GM23338 (cell line): ENCODE results near the gene CAPN10. TPM values are rescaled to one million over a fixed set of nuclear protein-coding genes. Genes with fewer than 3 reads are reported as not detected.

ENCODE experiments used
- ATAC-seq: fragments of 200-7000 bp; cut with Tn5 transposase; 3 replicates; pipeline ENCODE4 v1.9.1; 2020
- DNase-seq: peaks from one replicate; pipeline ENCODE4 v3.0.0-alpha.2; 2015; ENCODE audit warnings: low spot score
- H2AFZ ChIP-seq: fragments of 200-600 bp; sonication (generic); 2 replicates; pipeline ENCODE4 v1.8.0; 2016; ENCODE audit warnings: antibody characterized with exemption, mild to moderate bottlenecking, moderate library complexity
- H3F3A ChIP-seq: fragments of 200-600 bp; sonication (generic); replicated peaks from 2 replicates; pipeline ENCODE4 v1.8.0; 2017; ENCODE audit warnings: antibody characterized with exemption, mixed run types, low read depth
- H3K27ac ChIP-seq: fragments of 200-600 bp; sonication (generic); 2 replicates; pipeline ENCODE4 v1.6.1; 2016; ENCODE audit warnings: low read depth
- H3K27me3 ChIP-seq: fragments of 200-600 bp; sonication (generic); 2 replicates; pipeline ENCODE4 v1.8.0; 2016; ENCODE audit warnings: mild to moderate bottlenecking, mixed run types, moderate library complexity; ENCODE audit not compliant: insufficient read depth
- H3K36me3 ChIP-seq: fragments of 200-600 bp; sonication (generic); 2 replicates; pipeline ENCODE4 v1.8.0; 2016; ENCODE audit warnings: mild to moderate bottlenecking; ENCODE audit not compliant: insufficient read depth
- H3K4me1 ChIP-seq: fragments of 200-600 bp; sonication (generic); 2 replicates; pipeline ENCODE4 v1.8.0; 2016; ENCODE audit warnings: mild to moderate bottlenecking, moderate library complexity; ENCODE audit not compliant: insufficient read depth
- H3K4me2 ChIP-seq: fragments of 200-600 bp; sonication (generic); 2 replicates; pipeline ENCODE4 v1.7.1; 2017; ENCODE audit warnings: mixed run types
- H3K4me3 ChIP-seq: fragments of 200-600 bp; sonication (generic); 2 replicates; pipeline ENCODE4 v1.6.1; 2016; ENCODE audit warnings: mixed run types
- H3K79me2 ChIP-seq: fragments of 200-600 bp; sonication (generic); replicated peaks from 2 replicates; pipeline ENCODE4 v1.8.0; 2017; ENCODE audit warnings: mild to moderate bottlenecking; ENCODE audit not compliant: insufficient read depth
- H3K9me2 ChIP-seq: fragments of 200-600 bp; sonication (generic); 2 replicates; pipeline ENCODE4 v1.8.0; 2017; ENCODE audit not compliant: insufficient read depth
- H4K20me1 ChIP-seq: fragments of 200-600 bp; sonication (generic); replicated peaks from 2 replicates; pipeline ENCODE4 v1.8.0; 2017; ENCODE audit warnings: mild to moderate bottlenecking; ENCODE audit not compliant: insufficient read depth
- H3K27ac Mint-ChIP-seq: 2 replicates; pipeline ENCODE4 v1.8.0; 2020; ENCODE audit warnings: inconsistent platforms, mild to moderate bottlenecking, moderate library complexity, mixed read lengths
- H3K27me3 Mint-ChIP-seq: 3 replicates; pipeline ENCODE4 v1.8.0; 2022; ENCODE audit warnings: low read depth, mild to moderate bottlenecking, moderate library complexity, mixed read lengths, inconsistent platforms; ENCODE audit not compliant: insufficient read depth, poor library complexity
- H3K36me3 Mint-ChIP-seq: 3 replicates; pipeline ENCODE4 v1.8.0; 2021; ENCODE audit warnings: low read depth, mild to moderate bottlenecking, inconsistent platforms, moderate library complexity, mixed read lengths
- H3K4me1 Mint-ChIP-seq: 3 replicates; pipeline ENCODE4 v1.8.0; 2020; ENCODE audit warnings: mild to moderate bottlenecking, inconsistent platforms, mixed read lengths
- H3K4me3 Mint-ChIP-seq: 3 replicates; pipeline ENCODE4 v1.8.0; 2021; ENCODE audit warnings: moderate library complexity, mild to moderate bottlenecking, inconsistent platforms, mixed read lengths
- H3K9me3 Mint-ChIP-seq: 3 replicates; pipeline ENCODE4 v1.8.0; 2020; ENCODE audit warnings: moderate library complexity, mild to moderate bottlenecking, inconsistent platforms, mixed read lengths
- CREB1 ChIP-seq: fragments of 250-450 bp; sonication (Bioruptor Pico); IDR thresholded peaks from 2 replicates; pipeline ENCODE4 v1.5.0; 2020; ENCODE audit warnings: low read depth, mild to moderate bottlenecking, moderate library complexity
- CTCF ChIP-seq, 2 experiments: fragments of 200-600 bp in 1 of 2; sonication (generic) in 1 of 2; conservative IDR thresholded peaks; 2 replicates each; pipeline versions ENCODE4 v1.5.1 to v1.6.1; 2016 to 2017; ENCODE audit warnings: antibody characterized with exemption in 2 of 2, low read depth in 2 of 2, mild to moderate bottlenecking in 2 of 2, moderate library complexity in 1 of 2
- EZH2 ChIP-seq: fragments of 200-600 bp; sonication (generic); IDR thresholded peaks from one replicate; pipeline ENCODE4 v1.8.0; 2017; ENCODE audit warnings: antibody characterized with exemption, mild to moderate bottlenecking, low read depth; ENCODE audit not compliant: unreplicated experiment
- EZH2phosphoT487 ChIP-seq: fragments of 200-600 bp; sonication (generic); IDR thresholded peaks from one replicate; pipeline ENCODE4 v1.8.1; 2018; ENCODE audit warnings: antibody characterized with exemption; ENCODE audit not compliant: unreplicated experiment
- STAT1 ChIP-seq: IDR thresholded peaks from one replicate; pipeline ENCODE4 v1.6.1; 2016; ENCODE audit warnings: antibody characterized with exemption; ENCODE audit not compliant: unreplicated experiment
- ZNF462 ChIP-seq: fragments of 250-450 bp; sonication (Bioruptor Pico); IDR thresholded peaks from 2 replicates; pipeline ENCODE4 v1.5.0; 2020; ENCODE audit warnings: mild to moderate bottlenecking, moderate library complexity
- polyA plus RNA-seq: library from polyadenylated mRNA; unstranded; fragments of >200 nt; fragmentation: Nextera tagmentation; extraction: Ambion mirVana; gene quantifications from 2 replicates; pipeline ENCODE4 v1.2.1, GENCODE V29; 2016
- total RNA-seq: library from RNA; depleted of rRNA; stranded (reverse); fragments of >200 nt; shearing (Covaris generic); gene quantifications from 2 replicates; pipeline ENCODE4 v1.2.3, GENCODE V29; 2014

CAPN10 gene
- total and polyA plus RNA-seq, 2 experiments from 2014 or later = 30.2 to 59.8 TPM

- TF ChIP-seq ZNF462 = no peak
These were observed 43.1 kb downstream of the CAPN10 start (continued) for GRCh38 chr2:240629619-240629967.

- Mint-ChIP-seq H3K9me3 (peaks cover 35% of the 10 kb centered on the region), H3K27me3 (peaks cover 11% of the 10 kb centered on the region), H3K4me1 (peaks cover under 1% of the 10 kb centered on the region; the same call in 1 of the 3 replicates), H3K36me3 (peaks cover 8% of the 10 kb centered on the region; the same call in 2 of the 3 replicates), H3K4me3 (no peak overlapping the region), H3K27ac (no peak overlapping the region)
- H3K4me2 ChIP-seq = no peak overlapping the region
- H2AFZ ChIP-seq = no peak overlapping the region
- no peaks in the 10 kb centered on the region for H3K9me2 ChIP-seq
- H3K36me3 ChIP-seq = no peaks in the 10 kb centered on the region
- H3K4me1 ChIP-seq = no peaks in the 10 kb centered on the region
- H3K79me2 ChIP-seq = no peaks in the 10 kb centered on the region
- no peak overlapping the region for H3K4me3 ChIP-seq
- ATAC-seq (no peak), DNase-seq (no peak)
- no peaks in the 10 kb centered on the region for H3K27me3 ChIP-seq
- H4K20me1 ChIP-seq = no peaks in the 10 kb centered on the region
- no peak overlapping the region for H3K27ac ChIP-seq
- TF ChIP-seq CREB1 (no peak), STAT1 (no peak), EZH2 (no peak), EZH2phosphoT487 (no peak), CTCF (conservative IDR thresholded peaks at IDR 0.05; ENCODE audit: low read depth in 2 of 2) (no peak)
- H3F3A ChIP-seq = no peaks in the 10 kb centered on the region
These were observed 43.6 kb downstream of the CAPN10 start for GRCh38 chr2:240629968-240630770.
